Neural progenitor cell (in vitro differentiated cells): ENCODE data around the gene GRIN2B.

Experiments
- CTCF ChIP-seq: fragments of 200-600 bp; sonication (generic); IDR thresholded peaks from 2 replicates; pipeline ENCODE4 v1.5.1; 2017; ENCODE audit warnings: antibody characterized with exemption, mild to moderate bottlenecking
- EZH2 ChIP-seq: fragments of 200-600 bp; sonication (generic); IDR thresholded peaks from 2 replicates; pipeline ENCODE4 v1.6.1; 2017; ENCODE audit warnings: antibody characterized with exemption, mild to moderate bottlenecking, moderate library complexity
- EZH2phosphoT487 ChIP-seq: fragments of 200-600 bp; sonication (generic); IDR thresholded peaks from 2 replicates; pipeline ENCODE4 v1.6.1; 2017; ENCODE audit warnings: antibody characterized with exemption

- TF ChIP-seq CTCF (no peak), EZH2 (no peak), EZH2phosphoT487 (no peak)
Observed at GRCh38 chr12:13945641-13946040, 35.8 kb downstream of the GRIN2B start.
